ENCODE results near the gene ZNF595. TPM values are rescaled to one million over a fixed set of nuclear protein-coding genes. Genes with fewer than 3 reads are reported as not detected.

Gene ZNF595
- total RNA-seq, 1 donor from 2014 or later: 37.1 TPM

Other genes starting within 250 kb of the ZNF595 start
- 19.5 TPM for gene ZNF718, start 71.2 kb downstream of the ZNF595 start, total RNA-seq (ENCODE audit: insufficient read depth, low replicate concordance)

Measured in umbilical cord (tissue), 1 donor.